Measurements from ENCODE around the gene SYTL2. TPM values are rescaled to one million over a fixed set of nuclear protein-coding genes. Genes with fewer than 3 reads are reported as not detected.
"Not testable (repeated sequence)": the region's sequence is repeated elsewhere in the genome, so short reads cannot be mapped to it uniquely, and the experiment has no call there.

The SYTL2 gene
- total and polyA plus RNA-seq, 2 experiments from 2014 or later: 3.4 to 7.2 TPM

DNA sequence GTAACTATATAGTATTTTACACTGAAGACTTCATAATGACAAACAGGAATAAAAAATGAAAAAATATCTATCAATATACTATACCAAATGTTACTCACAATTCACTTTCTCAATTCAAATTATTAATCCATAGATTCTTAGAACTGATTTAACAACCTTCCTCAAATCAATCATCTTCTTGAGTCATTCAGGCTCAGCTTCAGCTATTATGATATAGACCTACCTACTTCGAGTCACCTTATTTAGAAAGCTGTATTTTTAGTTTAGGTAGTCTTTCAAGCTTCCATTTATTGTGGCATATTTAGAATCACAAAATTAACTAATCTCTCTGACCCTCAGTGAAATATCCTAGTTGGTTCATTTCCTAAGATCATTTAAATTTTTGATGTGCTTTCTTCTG, 154.2 kb downstream of the SYTL2 start:
- Histone ChIP-seq H4K20me1 (replicated peaks; ENCODE audit: insufficient read depth) (peaks cover 18% of the 10 kb centered on the region; the same call in 1 of the 2 replicates), H3K9me2 (ENCODE audit: insufficient read depth) (no peaks in the 10 kb centered on the region), H3K4me2 (no peak overlapping the region), H3F3A (replicated peaks; ENCODE audit: low read depth) (no peaks in the 10 kb centered on the region), H3K4me3 (no peak overlapping the region), H3K36me3 (ENCODE audit: insufficient read depth) (peaks cover 32% of the 10 kb centered on the region), H3K4me1 (ENCODE audit: insufficient read depth) (no peaks in the 10 kb centered on the region), H3K27ac (ENCODE audit: low read depth) (no peak overlapping the region), H3K79me2 (replicated peaks; ENCODE audit: insufficient read depth) (peaks cover 48% of the 10 kb centered on the region), H2AFZ (no peak overlapping the region), H3K27me3 (ENCODE audit: insufficient read depth) (no peaks in the 10 kb centered on the region)
- TF ChIP-seq ZNF331 (CRISPR knock-in tag; IDR thresholded peaks at IDR 0.05; ENCODE audit: low read depth) (no peak), EZH2 (IDR thresholded peaks at IDR 0.05; ENCODE audit: low read depth, unreplicated experiment) (no peak), JUNB (IDR thresholded peaks at IDR 0.05; ENCODE audit: unreplicated experiment) (no peak), ZNF114 (CRISPR knock-in tag; IDR thresholded peaks at IDR 0.05) (no peak), NANOG (IDR thresholded peaks at IDR 0.05; ENCODE audit: borderline replicate concordance) (no peak), STAT1 (IDR thresholded peaks at IDR 0.05; ENCODE audit: unreplicated experiment) (no peak), EZH2phosphoT487 (IDR thresholded peaks at IDR 0.05; ENCODE audit: unreplicated experiment) (no peak), POLR2AphosphoS5 (IDR thresholded peaks at IDR 0.05; ENCODE audit: low read depth) (no peak), CREB1 (CRISPR knock-in tag; IDR thresholded peaks at IDR 0.05; ENCODE audit: low read depth) (no peak)
- TF ChIP-seq, protein P1, sequence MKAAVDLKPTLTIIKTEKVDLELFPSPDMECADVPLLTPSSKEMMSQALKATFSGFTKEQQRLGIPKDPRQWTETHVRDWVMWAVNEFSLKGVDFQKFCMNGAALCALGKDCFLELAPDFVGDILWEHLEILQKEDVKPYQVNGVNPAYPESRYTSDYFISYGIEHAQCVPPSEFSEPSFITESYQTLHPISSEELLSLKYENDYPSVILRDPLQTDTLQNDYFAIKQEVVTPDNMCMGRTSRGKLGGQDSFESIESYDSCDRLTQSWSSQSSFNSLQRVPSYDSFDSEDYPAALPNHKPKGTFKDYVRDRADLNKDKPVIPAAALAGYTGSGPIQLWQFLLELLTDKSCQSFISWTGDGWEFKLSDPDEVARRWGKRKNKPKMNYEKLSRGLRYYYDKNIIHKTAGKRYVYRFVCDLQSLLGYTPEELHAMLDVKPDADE (IDR thresholded peaks at IDR 0.05): no peak
- TF ChIP-seq, protein P2, sequence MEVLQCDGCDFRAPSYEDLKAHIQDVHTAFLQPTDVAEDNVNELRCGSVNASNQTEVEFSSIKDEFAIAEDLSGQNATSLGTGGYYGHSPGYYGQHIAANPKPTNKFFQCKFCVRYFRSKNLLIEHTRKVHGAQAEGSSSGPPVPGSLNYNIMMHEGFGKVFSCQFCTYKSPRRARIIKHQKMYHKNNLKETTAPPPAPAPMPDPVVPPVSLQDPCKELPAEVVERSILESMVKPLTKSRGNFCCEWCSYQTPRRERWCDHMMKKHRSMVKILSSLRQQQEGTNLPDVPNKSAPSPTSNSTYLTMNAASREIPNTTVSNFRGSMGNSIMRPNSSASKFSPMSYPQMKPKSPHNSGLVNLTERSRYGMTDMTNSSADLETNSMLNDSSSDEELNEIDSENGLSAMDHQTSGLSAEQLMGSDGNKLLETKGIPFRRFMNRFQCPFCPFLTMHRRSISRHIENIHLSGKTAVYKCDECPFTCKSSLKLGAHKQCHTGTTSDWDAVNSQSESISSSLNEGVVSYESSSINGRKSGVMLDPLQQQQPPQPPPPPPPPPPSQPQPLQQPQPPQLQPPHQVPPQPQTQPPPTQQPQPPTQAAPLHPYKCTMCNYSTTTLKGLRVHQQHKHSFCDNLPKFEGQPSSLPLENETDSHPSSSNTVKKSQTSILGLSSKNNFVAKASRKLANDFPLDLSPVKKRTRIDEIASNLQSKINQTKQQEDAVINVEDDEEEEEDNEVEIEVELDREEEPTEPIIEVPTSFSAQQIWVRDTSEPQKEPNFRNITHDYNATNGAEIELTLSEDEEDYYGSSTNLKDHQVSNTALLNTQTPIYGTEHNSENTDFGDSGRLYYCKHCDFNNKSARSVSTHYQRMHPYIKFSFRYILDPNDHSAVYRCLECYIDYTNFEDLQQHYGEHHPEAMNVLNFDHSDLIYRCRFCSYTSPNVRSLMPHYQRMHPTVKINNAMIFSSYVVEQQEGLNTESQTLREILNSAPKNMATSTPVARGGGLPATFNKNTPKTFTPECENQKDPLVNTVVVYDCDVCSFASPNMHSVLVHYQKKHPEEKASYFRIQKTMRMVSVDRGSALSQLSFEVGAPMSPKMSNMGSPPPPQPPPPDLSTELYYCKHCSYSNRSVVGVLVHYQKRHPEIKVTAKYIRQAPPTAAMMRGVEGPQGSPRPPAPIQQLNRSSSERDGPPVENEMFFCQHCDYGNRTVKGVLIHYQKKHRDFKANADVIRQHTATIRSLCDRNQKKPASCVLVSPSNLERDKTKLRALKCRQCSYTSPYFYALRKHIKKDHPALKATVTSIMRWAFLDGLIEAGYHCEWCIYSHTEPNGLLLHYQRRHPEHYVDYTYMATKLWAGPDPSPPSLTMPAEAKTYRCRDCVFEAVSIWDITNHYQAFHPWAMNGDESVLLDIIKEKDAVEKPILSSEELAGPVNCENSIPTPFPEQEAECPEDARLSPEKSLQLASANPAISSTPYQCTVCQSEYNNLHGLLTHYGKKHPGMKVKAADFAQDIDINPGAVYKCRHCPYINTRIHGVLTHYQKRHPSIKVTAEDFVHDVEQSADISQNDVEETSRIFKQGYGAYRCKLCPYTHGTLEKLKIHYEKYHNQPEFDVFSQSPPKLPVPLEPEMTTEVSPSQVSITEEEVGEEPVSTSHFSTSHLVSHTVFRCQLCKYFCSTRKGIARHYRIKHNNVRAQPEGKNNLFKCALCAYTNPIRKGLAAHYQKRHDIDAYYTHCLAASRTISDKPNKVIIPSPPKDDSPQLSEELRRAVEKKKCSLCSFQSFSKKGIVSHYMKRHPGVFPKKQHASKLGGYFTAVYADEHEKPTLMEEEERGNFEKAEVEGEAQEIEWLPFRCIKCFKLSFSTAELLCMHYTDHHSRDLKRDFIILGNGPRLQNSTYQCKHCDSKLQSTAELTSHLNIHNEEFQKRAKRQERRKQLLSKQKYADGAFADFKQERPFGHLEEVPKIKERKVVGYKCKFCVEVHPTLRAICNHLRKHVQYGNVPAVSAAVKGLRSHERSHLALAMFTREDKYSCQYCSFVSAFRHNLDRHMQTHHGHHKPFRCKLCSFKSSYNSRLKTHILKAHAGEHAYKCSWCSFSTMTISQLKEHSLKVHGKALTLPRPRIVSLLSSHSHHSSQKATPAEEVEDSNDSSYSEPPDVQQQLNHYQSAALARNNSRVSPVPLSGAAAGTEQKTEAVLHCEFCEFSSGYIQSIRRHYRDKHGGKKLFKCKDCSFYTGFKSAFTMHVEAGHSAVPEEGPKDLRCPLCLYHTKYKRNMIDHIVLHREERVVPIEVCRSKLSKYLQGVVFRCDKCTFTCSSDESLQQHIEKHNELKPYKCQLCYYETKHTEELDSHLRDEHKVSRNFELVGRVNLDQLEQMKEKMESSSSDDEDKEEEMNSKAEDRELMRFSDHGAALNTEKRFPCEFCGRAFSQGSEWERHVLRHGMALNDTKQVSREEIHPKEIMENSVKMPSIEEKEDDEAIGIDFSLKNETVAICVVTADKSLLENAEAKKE (CRISPR knock-in tag; IDR thresholded peaks at IDR 0.05): no peak
- TF ChIP-seq, protein P3, sequence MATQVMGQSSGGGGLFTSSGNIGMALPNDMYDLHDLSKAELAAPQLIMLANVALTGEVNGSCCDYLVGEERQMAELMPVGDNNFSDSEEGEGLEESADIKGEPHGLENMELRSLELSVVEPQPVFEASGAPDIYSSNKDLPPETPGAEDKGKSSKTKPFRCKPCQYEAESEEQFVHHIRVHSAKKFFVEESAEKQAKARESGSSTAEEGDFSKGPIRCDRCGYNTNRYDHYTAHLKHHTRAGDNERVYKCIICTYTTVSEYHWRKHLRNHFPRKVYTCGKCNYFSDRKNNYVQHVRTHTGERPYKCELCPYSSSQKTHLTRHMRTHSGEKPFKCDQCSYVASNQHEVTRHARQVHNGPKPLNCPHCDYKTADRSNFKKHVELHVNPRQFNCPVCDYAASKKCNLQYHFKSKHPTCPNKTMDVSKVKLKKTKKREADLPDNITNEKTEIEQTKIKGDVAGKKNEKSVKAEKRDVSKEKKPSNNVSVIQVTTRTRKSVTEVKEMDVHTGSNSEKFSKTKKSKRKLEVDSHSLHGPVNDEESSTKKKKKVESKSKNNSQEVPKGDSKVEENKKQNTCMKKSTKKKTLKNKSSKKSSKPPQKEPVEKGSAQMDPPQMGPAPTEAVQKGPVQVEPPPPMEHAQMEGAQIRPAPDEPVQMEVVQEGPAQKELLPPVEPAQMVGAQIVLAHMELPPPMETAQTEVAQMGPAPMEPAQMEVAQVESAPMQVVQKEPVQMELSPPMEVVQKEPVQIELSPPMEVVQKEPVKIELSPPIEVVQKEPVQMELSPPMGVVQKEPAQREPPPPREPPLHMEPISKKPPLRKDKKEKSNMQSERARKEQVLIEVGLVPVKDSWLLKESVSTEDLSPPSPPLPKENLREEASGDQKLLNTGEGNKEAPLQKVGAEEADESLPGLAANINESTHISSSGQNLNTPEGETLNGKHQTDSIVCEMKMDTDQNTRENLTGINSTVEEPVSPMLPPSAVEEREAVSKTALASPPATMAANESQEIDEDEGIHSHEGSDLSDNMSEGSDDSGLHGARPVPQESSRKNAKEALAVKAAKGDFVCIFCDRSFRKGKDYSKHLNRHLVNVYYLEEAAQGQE (IDR thresholded peaks at IDR 0.05; ENCODE audit: unreplicated experiment): no peak
- peaks cover 18% of the 10 kb centered on the region for H3K4me1 Mint-ChIP-seq
- H3K27me3 Mint-ChIP-seq (ENCODE audit: insufficient read depth, low read depth, poor library complexity): no peaks in the 10 kb centered on the region
- H3K4me3 Mint-ChIP-seq: no peak overlapping the region
- ATAC-seq (no peak), DNase-seq (ENCODE audit: low spot score) (no peak)
- no peaks in the 10 kb centered on the region for H3K9me3 Mint-ChIP-seq
- H3K36me3 Mint-ChIP-seq (ENCODE audit: low read depth): peaks cover 44% of the 10 kb centered on the region
- no peak overlapping the region for H3K27ac Mint-ChIP-seq

DNA sequence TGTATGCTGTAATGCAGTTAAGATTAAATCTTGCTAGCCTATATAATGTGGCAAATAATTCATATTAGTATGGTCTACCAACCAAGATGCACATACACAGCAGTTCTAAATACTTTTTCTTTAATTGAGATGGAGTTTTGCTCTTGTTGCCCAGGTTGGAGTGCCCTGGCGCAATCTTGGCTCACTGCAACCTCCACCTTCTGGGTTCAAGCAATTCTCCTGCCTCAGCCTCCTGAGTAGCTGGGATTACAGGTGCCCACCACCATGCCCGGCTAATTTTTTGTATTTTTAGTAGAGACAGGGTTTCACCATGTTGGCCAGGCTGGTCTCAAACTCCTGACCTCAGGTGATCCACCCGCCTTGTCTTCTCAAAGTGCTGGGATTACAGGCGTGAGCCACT, 156.6 kb downstream of the SYTL2 start:
- not testable (repeated sequence) for H3K4me3 Mint-ChIP-seq; H3K9me3 Mint-ChIP-seq; H3F3A ChIP-seq (replicated peaks; ENCODE audit: low read depth); H4K20me1 ChIP-seq (replicated peaks; ENCODE audit: insufficient read depth); H3K4me3 ChIP-seq; H3K4me1 ChIP-seq (ENCODE audit: insufficient read depth); H3K27me3 Mint-ChIP-seq (ENCODE audit: insufficient read depth, low read depth, poor library complexity); ATAC-seq; H3K27ac Mint-ChIP-seq; H3K4me2 ChIP-seq; H3K9me2 ChIP-seq (ENCODE audit: insufficient read depth); H3K27me3 ChIP-seq (ENCODE audit: insufficient read depth); H3K27ac ChIP-seq (ENCODE audit: low read depth); H2AFZ ChIP-seq; DNase-seq (ENCODE audit: low spot score)
- peaks cover 30% of the 10 kb centered on the region for H3K79me2 ChIP-seq (replicated peaks; ENCODE audit: insufficient read depth)
- Mint-ChIP-seq H3K4me1 (peaks cover 11% of the 10 kb centered on the region), H3K36me3 (ENCODE audit: low read depth) (peaks cover 29% of the 10 kb centered on the region)
- peaks cover 19% of the 10 kb centered on the region for H3K36me3 ChIP-seq (ENCODE audit: insufficient read depth)

Data from GM23338 (cell line).